Keratinocyte (primary cell): ENCODE data around the gene PIR. TPM values are rescaled to one million over a fixed set of nuclear protein-coding genes. Genes with fewer than 3 reads are reported as not detected.

Experiments used
- DNase-seq: peaks from one replicate; pipeline ENCODE4 v3.0.0-alpha.2; 2011; ENCODE audit warnings: low read depth, missing footprints, low spot score
- FAIRE-seq: peaks from 2 replicates; lab custom pipeline; 2011; peaks lifted over from hg19 to GRCh38; lab: Jason Lieb, UNC
- H2AFZ ChIP-seq: 2 replicates; pipeline ENCODE4 v1.6.0; 2012; ENCODE audit warnings: low read length, control low read depth, inconsistent platforms; ENCODE audit not compliant: control insufficient read depth
- H3K27ac ChIP-seq: 2 replicates; pipeline ENCODE4 v1.5.1; 2011; ENCODE audit warnings: low read length; ENCODE audit not compliant: control insufficient read depth, insufficient read depth
- H3K27me3 ChIP-seq: 3 replicates; pipeline ENCODE4 v1.6.0; 2011; ENCODE audit warnings: low read length; ENCODE audit not compliant: control insufficient read depth, insufficient read depth; ENCODE audit errors: extremely low read depth
- H3K36me3 ChIP-seq, 2 experiments: 2 replicates in 1 of 2; 3 replicates in 1 of 2; pipeline ENCODE4 v1.5.1; 2011; ENCODE audit warnings: low read length in 2 of 2, mild to moderate bottlenecking in 1 of 2; ENCODE audit not compliant: control insufficient read depth in 2 of 2, insufficient read depth in 2 of 2; ENCODE audit errors: extremely low read depth in 1 of 2
- H3K4me1 ChIP-seq: 3 replicates; pipeline ENCODE4 v1.5.1; 2011; ENCODE audit warnings: low read length; ENCODE audit not compliant: control insufficient read depth, insufficient read depth; ENCODE audit errors: extremely low read depth
- H3K4me2 ChIP-seq: 3 replicates; pipeline ENCODE4 v1.6.0; 2011; ENCODE audit warnings: low read depth, low read length; ENCODE audit not compliant: control insufficient read depth, insufficient read depth; ENCODE audit errors: extremely low read depth
- H3K4me3 ChIP-seq, 3 experiments: fragments of 200-600 bp in 1 of 3; sonication (generic) in 1 of 3; 2 replicates in 2 of 3; 3 replicates in 1 of 3; pipeline ENCODE4 v1.5.1; 2011 to 2016; ENCODE audit warnings: low read length in 3 of 3, mild to moderate bottlenecking in 3 of 3, control low read depth in 2 of 3, inconsistent platforms in 1 of 3, low read depth in 1 of 3, mixed read lengths in 1 of 3, mixed run types in 1 of 3, moderate library complexity in 1 of 3; ENCODE audit not compliant: control insufficient read depth in 2 of 3, insufficient read depth in 2 of 3; ENCODE audit errors: extremely low read depth in 1 of 3
- H3K79me2 ChIP-seq: 2 replicates; pipeline ENCODE4 v1.6.0; 2012; ENCODE audit warnings: low read length; ENCODE audit not compliant: control insufficient read depth, insufficient read depth
- H3K9ac ChIP-seq: 3 replicates; pipeline ENCODE4 v1.6.0; 2011; ENCODE audit warnings: low read length; ENCODE audit not compliant: control insufficient read depth, insufficient read depth; ENCODE audit errors: extremely low read depth
- H3K9me1 ChIP-seq: 3 replicates; pipeline ENCODE4 v1.6.0; 2011; ENCODE audit warnings: low read length; ENCODE audit not compliant: control insufficient read depth, insufficient read depth; ENCODE audit errors: extremely low read depth
- H3K9me3 ChIP-seq: 2 replicates; pipeline ENCODE4 v1.5.1; 2012; ENCODE audit warnings: low read depth, low read length; ENCODE audit not compliant: control insufficient read depth
- H4K20me1 ChIP-seq: 3 replicates; pipeline ENCODE4 v1.6.0; 2011; ENCODE audit warnings: low read length; ENCODE audit not compliant: control insufficient read depth, insufficient read depth; ENCODE audit errors: extremely low read depth
- EZH2 ChIP-seq: IDR thresholded peaks from one replicate; pipeline ENCODE4 v1.6.1; 2012; ENCODE audit warnings: inconsistent platforms, mild to moderate bottlenecking, low read length, moderate library complexity
- dilution Hi-C: fragments of 300-500 bp; cut with MboI; formaldehyde crosslinking; loops from one replicate; pipeline ENCODE4 v1.7.0; 2020; ENCODE audit warnings: low sequenced_read_pairs; ENCODE audit not compliant: extremely low pct_ligation_motif_present
- polyA plus RNA-seq, 5 experiments: library from polyadenylated mRNA; depleted of rRNA in 3 of 5; stranded (reverse) in 3 of 5; stranded (forward) in 1 of 5; unstranded in 1 of 5; fragments of >200 nt; gene quantifications; 1 replicate in 1 of 5; 2 replicates in 3 of 5; 3 replicates in 1 of 5; pipeline versions ENCODE4 v1.2.1 to v1.2.3, GENCODE V29; 2011 to 2012; ENCODE audit warnings: missing spikeins in 2 of 5, low read depth in 1 of 5, low replicate concordance in 1 of 5
- TF ChIP-seq, protein P1 (sequence below), 3 experiments: IDR thresholded peaks in 1 of 3; conservative IDR thresholded peaks in 1 of 3; optimal IDR thresholded peaks in 1 of 3; 2 replicates in 2 of 3; 3 replicates in 1 of 3; pipeline versions ENCODE3 to v1.5.1; 2011; ENCODE audit warnings: low read length in 3 of 3, mild to moderate bottlenecking in 3 of 3, moderate library complexity in 2 of 3, control low read depth in 1 of 3, inconsistent platforms in 1 of 3; ENCODE audit not compliant: insufficient read depth in 2 of 3; ENCODE audit errors: extremely low read depth in 1 of 3

PIR gene
- polyA plus RNA-seq, 1 donor (not counting 4 experiments of a cell fraction or from before 2014, with no cell fraction given) = 23.2 TPM

DNA sequence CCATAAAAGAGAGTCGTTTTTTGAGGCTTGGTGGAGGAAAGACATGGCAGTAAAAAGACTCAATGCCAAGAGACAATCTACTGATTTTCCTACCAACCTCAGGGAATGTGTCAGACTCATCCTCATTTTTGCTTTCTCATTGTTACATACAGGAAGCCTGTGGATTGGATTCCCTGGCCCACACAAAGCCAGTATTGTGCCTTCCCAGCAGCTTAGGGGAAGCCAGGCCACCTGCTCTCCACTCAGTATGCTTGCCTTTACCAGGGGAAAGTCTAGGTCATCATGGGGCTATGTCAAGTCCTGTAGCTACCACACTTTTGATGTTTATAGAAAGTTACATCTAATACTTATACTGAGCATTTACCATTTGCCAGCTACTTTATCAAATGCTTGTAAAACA is 18.4 kb upstream of the PIR start:
- FAIRE-seq = peak; percentile 79
- no peak for TF ChIP-seq EZH2
- TF ChIP-seq, protein P1, sequence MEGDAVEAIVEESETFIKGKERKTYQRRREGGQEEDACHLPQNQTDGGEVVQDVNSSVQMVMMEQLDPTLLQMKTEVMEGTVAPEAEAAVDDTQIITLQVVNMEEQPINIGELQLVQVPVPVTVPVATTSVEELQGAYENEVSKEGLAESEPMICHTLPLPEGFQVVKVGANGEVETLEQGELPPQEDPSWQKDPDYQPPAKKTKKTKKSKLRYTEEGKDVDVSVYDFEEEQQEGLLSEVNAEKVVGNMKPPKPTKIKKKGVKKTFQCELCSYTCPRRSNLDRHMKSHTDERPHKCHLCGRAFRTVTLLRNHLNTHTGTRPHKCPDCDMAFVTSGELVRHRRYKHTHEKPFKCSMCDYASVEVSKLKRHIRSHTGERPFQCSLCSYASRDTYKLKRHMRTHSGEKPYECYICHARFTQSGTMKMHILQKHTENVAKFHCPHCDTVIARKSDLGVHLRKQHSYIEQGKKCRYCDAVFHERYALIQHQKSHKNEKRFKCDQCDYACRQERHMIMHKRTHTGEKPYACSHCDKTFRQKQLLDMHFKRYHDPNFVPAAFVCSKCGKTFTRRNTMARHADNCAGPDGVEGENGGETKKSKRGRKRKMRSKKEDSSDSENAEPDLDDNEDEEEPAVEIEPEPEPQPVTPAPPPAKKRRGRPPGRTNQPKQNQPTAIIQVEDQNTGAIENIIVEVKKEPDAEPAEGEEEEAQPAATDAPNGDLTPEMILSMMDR (optimal IDR thresholded peaks at IDR 0.05 in 1 of 3, IDR thresholded peaks at IDR 0.05 in 1 of 3, conservative IDR thresholded peaks at IDR 0.05 in 1 of 3; ENCODE audit: extremely low read depth in 1 of 3, insufficient read depth in 2 of 3, low read length in 3 of 3) = no peak

DNA sequence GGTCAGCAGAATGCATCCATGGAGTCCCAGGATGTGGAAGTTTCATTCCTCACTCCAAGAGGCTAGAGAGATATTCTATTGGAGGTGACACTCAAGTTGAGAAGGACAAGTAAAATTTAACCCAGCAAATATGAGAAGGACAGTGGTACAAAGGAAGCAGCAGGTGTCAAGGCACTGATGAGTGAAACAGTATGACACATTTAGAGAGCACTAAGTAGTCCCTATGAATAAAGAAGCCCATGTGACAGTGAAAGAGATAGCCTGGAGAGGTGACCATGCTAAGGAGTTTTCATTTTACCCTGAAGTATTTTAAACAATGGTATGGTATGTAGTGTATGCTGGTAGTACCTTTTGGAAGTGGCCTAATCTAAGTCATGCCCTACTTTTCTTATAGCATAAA is 16.7 kb upstream of the PIR start:
- Histone ChIP-seq H3K36me3 (no peaks in the 10 kb centered on the region), H3K27me3 (no peaks in the 10 kb centered on the region), H4K20me1 (no peaks in the 10 kb centered on the region), H2AFZ (no peak overlapping the region), H3K4me2 (no peak overlapping the region), H3K27ac (no peak overlapping the region), H3K4me1 (peaks cover 24% of the 10 kb centered on the region), H3K79me2 (no peaks in the 10 kb centered on the region), H3K9me1 (no peaks in the 10 kb centered on the region), H3K9ac (no peak overlapping the region), H3K9me3 (no peaks in the 10 kb centered on the region), H3K4me3 (no peak overlapping the region)
- DNase-seq (no peak), FAIRE-seq (no peak)
- TF ChIP-seq, protein P1 (optimal IDR thresholded peaks at IDR 0.05 in 1 of 3, IDR thresholded peaks at IDR 0.05 in 1 of 3, conservative IDR thresholded peaks at IDR 0.05 in 1 of 3; ENCODE audit: extremely low read depth in 1 of 3, insufficient read depth in 2 of 3, low read length in 3 of 3) = no peak
- no peak for TF ChIP-seq EZH2
- dilution Hi-C loops = no loop called here

More for the DNA sequence above, 18.4 kb upstream of the PIR start:
- peak overlapping the region; percentile 20 for H3K27ac ChIP-seq
- no peaks in the 10 kb centered on the region for H3K36me3 ChIP-seq
- no peaks in the 10 kb centered on the region for H3K9me1 ChIP-seq
- H3K9ac ChIP-seq = no peak overlapping the region
- DNase-seq = no peak
- no peak overlapping the region for H3K4me3 ChIP-seq
- no peak overlapping the region for H3K4me2 ChIP-seq
- no peaks in the 10 kb centered on the region for H3K79me2 ChIP-seq
- H3K9me3 ChIP-seq = no peaks in the 10 kb centered on the region
- H3K4me1 ChIP-seq = peaks cover 17% of the 10 kb centered on the region
- no peak overlapping the region for H2AFZ ChIP-seq
- dilution Hi-C loops = no loop called here
- H4K20me1 ChIP-seq = no peaks in the 10 kb centered on the region
- H3K27me3 ChIP-seq = no peaks in the 10 kb centered on the region
